Small intestine (tissue), 7 donors: ENCODE data around the gene TRIM59. TPM values are rescaled to one million over a fixed set of nuclear protein-coding genes. Genes with fewer than 3 reads are reported as not detected.

Experiments
- DNase-seq, 2 donors: peaks; one replicate each; pipeline versions ENCODE4 v3.0.0 to v3.0.0-alpha.2; 2013
- FAIRE-seq: peaks from 2 replicates; lab custom pipeline; 2012; peaks lifted over from hg19 to GRCh38; lab: Jason Lieb, UNC
- H3K27ac ChIP-seq, 3 donors: one replicate each; pipeline ENCODE4 v1.5.1; 2013; ENCODE audit warnings: low read length in 2 of 3, mild to moderate bottlenecking in 2 of 3, control low read depth in 1 of 3, inconsistent platforms in 1 of 3, low read depth in 1 of 3, moderate library complexity in 1 of 3
- H3K27me3 ChIP-seq, 3 donors: one replicate each; pipeline ENCODE4 v1.6.1; 2013; ENCODE audit warnings: low read length in 3 of 3, inconsistent platforms in 1 of 3; ENCODE audit not compliant: control insufficient read depth in 3 of 3, insufficient read depth in 3 of 3
- H3K36me3 ChIP-seq, 3 donors: one replicate each; pipeline ENCODE4 v1.6.1; 2013; ENCODE audit warnings: low read length in 3 of 3, inconsistent platforms in 1 of 3, low read depth in 1 of 3, mild to moderate bottlenecking in 1 of 3, moderate library complexity in 1 of 3; ENCODE audit not compliant: control insufficient read depth in 3 of 3, insufficient read depth in 2 of 3
- H3K4me1 ChIP-seq, 3 donors: one replicate each; pipeline ENCODE4 v1.6.1; 2013; ENCODE audit warnings: low read length in 2 of 3, inconsistent platforms in 1 of 3, low read depth in 1 of 3, mild to moderate bottlenecking in 1 of 3, moderate library complexity in 1 of 3; ENCODE audit not compliant: control insufficient read depth in 3 of 3, insufficient read depth in 2 of 3
- H3K4me3 ChIP-seq, 3 donors: one replicate each; pipeline ENCODE4 v1.5.1; 2013; ENCODE audit warnings: low read length in 3 of 3, control low read depth in 1 of 3, inconsistent platforms in 1 of 3, low read depth in 1 of 3, mild to moderate bottlenecking in 1 of 3, moderate library complexity in 1 of 3
- H3K9me3 ChIP-seq, 2 donors: one replicate each; pipeline ENCODE4 v1.6.1; 2013; ENCODE audit warnings: low read depth in 1 of 2, low read length in 1 of 2; ENCODE audit not compliant: control insufficient read depth in 2 of 2, insufficient read depth in 1 of 2
- WGBS, 3 donors: extraction: QIAGEN DNeasy Blood & Tissue Kit; methylation state at CpG; one replicate each; pipeline ENCODE4 v1.1.7; 2013; 5-methylcytosine and 5-hydroxymethylcytosine counted together
- polyA plus RNA-seq, 4 donors: library from polyadenylated mRNA; stranded (reverse) in 3 of 4; unstranded in 1 of 4; fragments of 200-250 nt in 3 of 4; fragments of 120-200 nt in 1 of 4; gene quantifications; one replicate each; pipeline versions ENCODE4 v1.2.1 to v1.2.3, GENCODE V29; 2013
- donor health status: healthy with polysubstance abuse.
- donor health status: control.
- donor health status: control.
- donor health status: Bipolar disorder and iron deficiency.
- donor health status: healthy.

Gene TRIM59
- polyA plus RNA-seq, 4 donors, result 0.54 to 12.2 (median 3.2) TPM

DNA sequence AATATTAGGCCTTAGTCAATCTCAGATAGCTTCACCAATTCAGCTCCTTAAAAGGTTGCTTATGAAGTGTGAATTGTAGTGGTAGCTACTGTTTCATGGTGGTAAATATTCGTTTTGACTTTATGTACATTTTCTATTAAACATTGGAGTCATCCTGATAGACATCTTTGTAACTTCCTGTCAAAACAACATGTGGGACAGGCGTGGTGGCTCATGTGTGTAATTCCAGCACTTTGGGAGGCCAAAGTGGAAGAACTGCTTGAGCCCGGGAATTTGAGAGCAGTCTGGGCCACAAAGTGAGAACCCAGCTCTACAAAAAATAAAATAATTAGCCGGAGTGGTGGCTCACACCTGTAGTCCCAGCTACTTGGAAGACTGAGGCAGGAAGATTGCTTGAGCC is 2.0 kb upstream of the TRIM59 start:
- Histone ChIP-seq H3K4me1 (peaks cover 0 to 7% (median 6%) of the 10 kb centered on the region in 3 donors), H3K9me3 (peaks cover 0 to 9% of the 10 kb centered on the region in 2 donors), H3K4me3 (no peak overlapping the region), H3K27me3 (peaks cover 0 to 3% (median 0%) of the 10 kb centered on the region in 3 donors), H3K27ac (no peak overlapping the region), H3K36me3 (peaks cover 0 to 2% (median 0%) of the 10 kb centered on the region in 3 donors)
- FAIRE-seq, result no peak
- WGBS, 3 donors, result 83 to 91% (median 84%) methylated on average over 4 of the region's 4 CpGs
- DNase-seq, result no peak

DNA sequence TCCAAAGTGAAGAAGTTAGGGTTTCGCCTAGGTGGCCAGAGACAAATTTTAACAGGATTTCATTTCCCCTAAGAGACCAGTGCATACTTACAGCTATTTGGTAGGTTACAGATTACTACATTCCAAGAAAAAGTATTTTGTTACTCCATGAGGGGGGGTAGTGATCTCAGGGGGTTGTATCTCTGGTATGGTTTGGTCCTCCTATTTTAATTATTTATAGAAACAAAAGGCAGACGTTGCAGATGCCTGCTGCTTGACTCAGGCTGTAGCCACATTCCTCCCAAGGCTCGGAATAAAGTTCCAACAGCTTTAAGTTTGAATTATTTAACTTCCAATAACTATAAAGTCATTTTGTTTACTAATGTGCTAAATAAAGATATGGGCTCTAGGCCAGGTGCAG is 1.3 kb upstream of the TRIM59 start:
- no peak overlapping the region for H3K4me3 ChIP-seq

DNA sequence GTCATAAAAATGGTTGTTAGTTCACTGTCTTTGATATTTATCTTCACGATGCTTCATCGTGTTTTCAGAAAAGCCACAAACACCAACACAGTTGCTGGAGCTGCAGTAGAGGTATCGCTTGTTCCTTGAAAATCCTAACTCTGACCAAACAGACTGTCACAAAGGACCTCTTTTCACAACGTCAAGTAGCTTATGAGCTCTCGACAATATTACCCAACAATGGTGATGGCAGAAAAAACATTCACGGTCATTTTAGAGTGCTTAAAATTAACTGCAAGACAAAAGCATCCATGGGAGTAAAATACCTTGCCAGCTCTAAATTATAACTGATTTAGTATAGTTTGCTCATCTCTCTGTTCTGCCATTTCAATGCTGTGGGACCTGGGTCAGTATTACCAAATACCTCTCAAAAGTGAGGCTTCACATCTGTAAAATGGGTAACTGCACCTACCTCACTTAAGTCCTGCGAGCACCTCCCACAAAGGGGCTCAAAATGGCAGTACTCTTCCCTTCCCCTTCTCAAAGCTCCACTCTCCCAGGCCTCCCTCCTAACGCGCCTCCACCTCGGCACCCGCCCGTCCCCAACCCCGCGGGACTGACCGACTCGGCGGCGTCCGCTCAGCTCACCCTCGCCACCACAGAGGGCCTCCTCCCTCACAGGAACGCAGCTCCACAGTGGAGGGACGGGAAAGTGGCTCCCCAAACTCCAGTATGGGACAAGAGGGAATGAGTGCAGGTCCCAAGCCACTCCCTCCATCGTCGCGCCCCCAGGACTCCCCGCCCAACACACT is 546 bp downstream of the TRIM59 start:
- FAIRE-seq, result no peak
- peak in 1 of 2 donors; percentile 13 for DNase-seq
- WGBS, 3 donors, result 1 to 2% (median 2%) methylated on average over 26 of the region's 26 CpGs

More for the DNA sequence above, 1.3 kb upstream of the TRIM59 start:
- FAIRE-seq, result no peak
- H3K27me3 ChIP-seq, result peaks cover 0 to 3% (median 0%) of the 10 kb centered on the region in 3 donors
- no peak for DNase-seq
- no peak overlapping the region for H3K27ac ChIP-seq
- 70 to 81% (median 79%) methylated on average over 3 of the region's 3 CpGs for WGBS, 3 donors
- peaks cover 0 to 9% of the 10 kb centered on the region in 2 donors for H3K9me3 ChIP-seq
- H3K36me3 ChIP-seq, result peaks cover 0 to 4% (median 0%) of the 10 kb centered on the region in 3 donors
- peaks cover 0 to 7% (median 6%) of the 10 kb centered on the region in 3 donors for H3K4me1 ChIP-seq

DNA sequence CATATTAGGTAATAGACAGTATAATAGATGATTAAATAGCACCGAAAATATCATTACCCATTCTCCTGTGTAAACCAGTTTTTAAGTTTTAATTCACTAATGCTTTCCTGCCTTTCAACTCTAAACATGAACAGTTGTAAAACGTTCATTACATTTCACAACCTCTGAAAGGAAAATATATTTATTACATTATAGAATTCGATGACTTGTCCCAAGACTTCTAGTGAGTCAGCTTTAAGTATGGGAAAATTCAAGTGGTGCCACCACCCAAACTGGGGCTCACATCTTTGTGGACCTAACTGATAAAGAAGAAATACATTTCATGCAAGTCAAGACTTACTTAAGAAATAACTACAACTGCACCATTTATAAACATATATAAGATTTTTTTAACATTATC is 2.0 kb downstream of the TRIM59 start:
- no peak overlapping the region for H3K4me3 ChIP-seq
- DNase-seq (peak in 1 of 2 donors; percentile 11), FAIRE-seq (no peak)
- H3K9me3 ChIP-seq, result peaks cover 0 to 9% of the 10 kb centered on the region in 2 donors
- 44 to 50% (median 45%) methylated on average over 3 of the region's 3 CpGs for WGBS, 3 donors
- peaks cover 0 to 7% (median 6%) of the 10 kb centered on the region in 3 donors for H3K4me1 ChIP-seq
- peaks cover 0 to 3% (median 0%) of the 10 kb centered on the region in 3 donors for H3K27me3 ChIP-seq
- no peak overlapping the region for H3K27ac ChIP-seq
- peaks cover 0 to 12% (median 0%) of the 10 kb centered on the region in 3 donors for H3K36me3 ChIP-seq

More for the DNA sequence above, 546 bp downstream of the TRIM59 start:
- Histone ChIP-seq H3K4me3 (peak overlapping the region; percentile 75 to 91 (median 83)), H3K36me3 (peaks cover 0 to 9% (median 0%) of the 10 kb centered on the region in 3 donors), H3K9me3 (peaks cover 0 to 9% of the 10 kb centered on the region in 2 donors), H3K27ac (peak overlapping the region; percentile 91 to 95 (median 92)), H3K27me3 (peaks cover 0 to 3% (median 0%) of the 10 kb centered on the region in 3 donors), H3K4me1 (peaks cover 0 to 7% (median 6%) of the 10 kb centered on the region in 3 donors)

DNA sequence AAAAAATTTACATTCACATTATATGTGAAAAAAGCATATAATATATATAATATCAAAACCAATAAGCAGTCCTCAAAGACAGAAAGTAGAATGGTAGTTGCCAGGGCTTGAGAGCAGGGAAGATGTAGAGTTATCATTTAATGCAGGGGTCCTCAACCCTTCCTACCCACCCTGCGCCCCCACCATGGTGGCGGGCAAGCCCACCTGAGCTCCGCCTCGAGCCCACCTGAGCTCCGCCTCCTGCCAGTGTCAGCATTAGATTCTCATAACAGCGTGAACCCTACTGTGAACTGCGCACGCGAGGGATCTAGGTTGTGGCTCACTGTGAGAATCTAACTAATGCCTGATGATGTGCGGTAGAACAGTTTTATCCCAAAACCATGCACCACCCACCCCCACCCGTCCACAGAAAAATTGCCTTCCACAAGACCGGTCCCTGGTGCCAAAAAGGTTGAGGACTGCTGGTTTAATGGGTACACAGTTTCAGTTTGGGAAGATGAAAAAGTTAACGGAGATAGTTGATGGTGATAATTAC is 3.0 kb downstream of the TRIM59 start:
- Histone ChIP-seq H3K9me3 (peaks cover 0 to 9% of the 10 kb centered on the region in 2 donors), H3K36me3 (peaks cover 0 to 12% (median 0%) of the 10 kb centered on the region in 3 donors), H3K4me1 (peaks cover 0 to 7% (median 6%) of the 10 kb centered on the region in 3 donors), H3K4me3 (no peak overlapping the region), H3K27me3 (peaks cover 0 to 3% (median 0%) of the 10 kb centered on the region in 3 donors), H3K27ac (no peak overlapping the region)
- FAIRE-seq (no peak), DNase-seq (no peak)
- 94 to 95% (median 95%) methylated on average over 13 of the region's 13 CpGs for WGBS, 3 donors

DNA sequence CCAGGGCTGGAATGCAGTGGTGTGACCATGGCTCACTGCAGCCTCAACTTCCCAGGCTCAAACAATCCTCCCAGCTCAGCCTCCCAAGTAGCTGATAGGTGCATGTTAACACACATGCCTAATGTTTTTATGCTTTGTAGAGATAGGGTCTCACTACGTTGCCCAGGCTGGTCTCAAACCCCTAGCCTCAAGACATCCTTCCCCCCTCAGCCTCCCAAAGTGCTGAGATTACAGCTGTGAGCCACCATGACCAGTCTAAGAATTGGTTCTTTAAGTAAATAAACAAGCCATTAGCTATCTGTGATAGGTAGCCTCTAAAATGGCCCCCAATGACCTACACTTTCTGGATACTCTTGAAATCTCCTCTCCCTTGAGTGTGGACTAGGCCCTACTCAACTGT is 3.7 kb downstream of the TRIM59 start:
- FAIRE-seq (no peak), DNase-seq (no peak)
- H3K4me3 ChIP-seq, result no peak overlapping the region
- H3K9me3 ChIP-seq, result peaks cover 0 to 9% of the 10 kb centered on the region in 2 donors
- H3K4me1 ChIP-seq, result peaks cover 0 to 7% (median 6%) of the 10 kb centered on the region in 3 donors
- H3K27ac ChIP-seq, result no peak overlapping the region
- peaks cover 0 to 3% (median 0%) of the 10 kb centered on the region in 3 donors for H3K27me3 ChIP-seq
- peaks cover 0 to 12% (median 0%) of the 10 kb centered on the region in 3 donors for H3K36me3 ChIP-seq
- WGBS, 3 donors, result 81 to 96% (median 95%) methylated on average over 1 of the region's 1 CpG

DNA sequence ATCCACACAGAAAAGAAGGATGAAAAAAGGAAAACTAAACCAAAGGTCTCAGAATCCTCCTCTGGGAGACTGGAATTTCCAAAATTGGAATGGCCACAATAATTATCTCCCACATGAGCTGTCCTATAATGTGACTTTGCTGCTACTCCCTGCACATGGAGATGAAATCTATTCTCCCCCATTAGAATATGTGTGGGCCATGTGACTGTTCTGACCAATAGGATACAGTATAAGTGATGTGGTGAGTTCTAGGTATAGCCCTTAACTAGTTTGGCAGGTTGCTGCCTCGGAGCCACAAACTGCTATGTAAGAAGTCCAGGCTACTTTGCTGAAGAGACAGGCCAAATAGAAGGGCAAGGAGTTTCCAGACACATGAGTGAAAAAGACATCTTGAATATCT is 5.2 kb downstream of the TRIM59 start:
- no peaks in the 10 kb centered on the region for H3K4me1 ChIP-seq
- no peak for DNase-seq
- 82 to 93% (median 90%) methylated on average over 1 of the region's 1 CpG for WGBS, 3 donors
- no peak overlapping the region for H3K4me3 ChIP-seq
- H3K36me3 ChIP-seq, result peaks cover 0 to 15% (median 2%) of the 10 kb centered on the region in 3 donors
- H3K27me3 ChIP-seq, result no peaks in the 10 kb centered on the region
- FAIRE-seq, result no peak
- no peak overlapping the region for H3K27ac ChIP-seq
- H3K9me3 ChIP-seq, result no peaks in the 10 kb centered on the region

DNA sequence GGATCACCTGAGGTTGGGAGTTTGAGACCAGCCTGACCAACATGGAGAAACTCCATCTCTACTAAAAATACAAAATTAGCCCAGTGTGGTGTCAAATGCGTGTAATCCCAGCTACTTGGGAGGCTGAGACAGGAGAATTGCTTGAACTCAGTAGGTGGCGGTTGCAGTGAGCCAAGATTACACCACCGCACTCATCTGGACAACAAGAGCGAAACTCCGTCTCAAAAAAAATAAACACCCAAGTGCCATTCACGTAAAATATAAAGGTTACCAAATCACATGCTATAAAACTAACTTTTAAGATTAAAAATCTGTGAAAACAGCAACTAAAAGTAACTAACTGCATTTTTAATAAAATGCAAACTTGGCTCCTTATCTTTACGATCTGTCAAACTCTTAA is 8.9 kb downstream of the TRIM59 start:
- Histone ChIP-seq H3K4me3 (no peak overlapping the region), H3K9me3 (no peaks in the 10 kb centered on the region), H3K27ac (no peak overlapping the region), H3K27me3 (no peaks in the 10 kb centered on the region), H3K4me1 (no peaks in the 10 kb centered on the region), H3K36me3 (peaks cover 2 to 18% (median 2%) of the 10 kb centered on the region in 3 donors)
- 97 to 99% (median 98%) methylated on average over 7 of the region's 7 CpGs for WGBS, 3 donors
- no peak for FAIRE-seq
- DNase-seq, result no peak
